Measurements from ENCODE around the gene ATXN7L3B. TPM values are rescaled to one million over a fixed set of nuclear protein-coding genes. Genes with fewer than 3 reads are reported as not detected.

Gene ATXN7L3B
- total RNA-seq, 1 donor from 2014 or later = 30.6 TPM

- no peak overlapping the region for H2AFZ ChIP-seq (ENCODE audit: low read depth, low read length)
- peak overlapping the region; percentile 98 for H3K4me3 ChIP-seq (ENCODE audit: insufficient read depth, low read depth, low read length)
- H3K27me3 ChIP-seq (ENCODE audit: insufficient read depth, low read length) = no peaks in the 10 kb centered on the region
- Mint-ChIP-seq H3K27me3 (ENCODE audit: low read depth, unreplicated experiment) (no peaks in the 10 kb centered on the region), H3K9me3 (ENCODE audit: unreplicated experiment) (no peaks in the 10 kb centered on the region), H3K27ac (ENCODE audit: unreplicated experiment) (peak overlapping the region; percentile 18), H3K4me1 (ENCODE audit: low read depth, unreplicated experiment) (peaks cover 33% of the 10 kb centered on the region), H3K4me3 (ENCODE audit: unreplicated experiment) (peak overlapping the region; percentile 99), H3K36me3 (ENCODE audit: low read depth, unreplicated experiment) (peaks cover 16% of the 10 kb centered on the region)
- DNase-seq (ENCODE audit: low read depth) (no peak), FAIRE-seq (no peak)
- peaks cover 24% of the 10 kb centered on the region for H3K4me1 ChIP-seq (ENCODE audit: insufficient read depth, low read length)
- H3K27ac ChIP-seq (ENCODE audit: low read depth, low read length) = peak overlapping the region; percentile 99
- peaks cover 52% of the 10 kb centered on the region for H3K79me2 ChIP-seq (ENCODE audit: insufficient read depth, low read length)
- H3K36me3 ChIP-seq (ENCODE audit: insufficient read depth, low read length) = peaks cover 9% of the 10 kb centered on the region
- peak overlapping the region; percentile 100 for H3K9ac ChIP-seq (ENCODE audit: low read length)
- H3K4me2 ChIP-seq (ENCODE audit: low read length) = peak overlapping the region; percentile 90
- TF ChIP-seq EZH2 (IDR thresholded peaks at IDR 0.05; ENCODE audit: insufficient read depth, low read length) (no peak), CTCF (IDR thresholded peaks at IDR 0.05; ENCODE audit: insufficient read depth, low read depth, low read length) (no peak)
- H4K20me1 ChIP-seq (ENCODE audit: insufficient read depth, low read length) = peaks cover 46% of the 10 kb centered on the region
- no peaks in the 10 kb centered on the region for H3K9me3 ChIP-seq (ENCODE audit: insufficient read depth, low read depth, low read length)
These were observed 1.6 kb downstream of the ATXN7L3B start for GRCh38 chr12:74539261-74539660.

GRCh38 chr12:74539765-74540526 is 2.3 kb downstream of the ATXN7L3B start:
- no peak for DNase-seq (ENCODE audit: low read depth)
- H3K27me3 Mint-ChIP-seq (ENCODE audit: low read depth, unreplicated experiment) = no peaks in the 10 kb centered on the region
- peaks cover 33% of the 10 kb centered on the region for H3K4me1 Mint-ChIP-seq (ENCODE audit: low read depth, unreplicated experiment)
- Histone ChIP-seq H3K9me3 (ENCODE audit: insufficient read depth, low read depth, low read length) (no peaks in the 10 kb centered on the region), H3K4me1 (ENCODE audit: insufficient read depth, low read length) (peaks cover 24% of the 10 kb centered on the region), H3K36me3 (ENCODE audit: insufficient read depth, low read length) (peaks cover 9% of the 10 kb centered on the region), H4K20me1 (ENCODE audit: insufficient read depth, low read length) (peaks cover 46% of the 10 kb centered on the region), H2AFZ (ENCODE audit: low read depth, low read length) (no peak overlapping the region), H3K79me2 (ENCODE audit: insufficient read depth, low read length) (peaks cover 52% of the 10 kb centered on the region), H3K27ac (ENCODE audit: low read depth, low read length) (no peak overlapping the region), H3K27me3 (ENCODE audit: insufficient read depth, low read length) (no peaks in the 10 kb centered on the region), H3K4me3 (ENCODE audit: insufficient read depth, low read depth, low read length) (peak overlapping the region; percentile 98), H3K9ac (ENCODE audit: low read length) (peak overlapping the region; percentile 100), H3K4me2 (ENCODE audit: low read length) (peak overlapping the region; percentile 90)
- FAIRE-seq = no peak
- H3K9me3 Mint-ChIP-seq (ENCODE audit: unreplicated experiment) = no peaks in the 10 kb centered on the region
- H3K27ac Mint-ChIP-seq (ENCODE audit: unreplicated experiment) = no peak overlapping the region
- peaks cover 16% of the 10 kb centered on the region for H3K36me3 Mint-ChIP-seq (ENCODE audit: low read depth, unreplicated experiment)
- no peak for TF ChIP-seq EZH2 (IDR thresholded peaks at IDR 0.05; ENCODE audit: insufficient read depth, low read length)
- no peak for TF ChIP-seq CTCF (IDR thresholded peaks at IDR 0.05; ENCODE audit: insufficient read depth, low read depth, low read length)
- peak overlapping the region; percentile 99 for H3K4me3 Mint-ChIP-seq (ENCODE audit: unreplicated experiment)

GRCh38 chr12:74541074-74541473 is 3.4 kb downstream of the ATXN7L3B start:
- H3K4me1 ChIP-seq (ENCODE audit: insufficient read depth, low read length) = peaks cover 24% of the 10 kb centered on the region
- H3K4me2 ChIP-seq (ENCODE audit: low read length) = peak overlapping the region; percentile 90
- TF ChIP-seq CTCF (IDR thresholded peaks at IDR 0.05; ENCODE audit: insufficient read depth, low read depth, low read length) (no peak), EZH2 (IDR thresholded peaks at IDR 0.05; ENCODE audit: insufficient read depth, low read length) (no peak)
- no peak for DNase-seq (ENCODE audit: low read depth)
- peaks cover 9% of the 10 kb centered on the region for H3K36me3 ChIP-seq (ENCODE audit: insufficient read depth, low read length)
- H3K27me3 Mint-ChIP-seq (ENCODE audit: low read depth, unreplicated experiment) = no peaks in the 10 kb centered on the region
- H3K9me3 ChIP-seq (ENCODE audit: insufficient read depth, low read depth, low read length) = no peaks in the 10 kb centered on the region
- H3K4me1 Mint-ChIP-seq (ENCODE audit: low read depth, unreplicated experiment) = peaks cover 33% of the 10 kb centered on the region
- peak overlapping the region; percentile 99 for H3K4me3 Mint-ChIP-seq (ENCODE audit: unreplicated experiment)
- no peak overlapping the region for H3K27ac ChIP-seq (ENCODE audit: low read depth, low read length)
- H3K4me3 ChIP-seq (ENCODE audit: insufficient read depth, low read depth, low read length) = peak overlapping the region; percentile 4
- peaks cover 16% of the 10 kb centered on the region for H3K36me3 Mint-ChIP-seq (ENCODE audit: low read depth, unreplicated experiment)
- no peak overlapping the region for H3K9ac ChIP-seq (ENCODE audit: low read length)
- H3K27ac Mint-ChIP-seq (ENCODE audit: unreplicated experiment) = no peak overlapping the region
- no peak for FAIRE-seq
- peaks cover 46% of the 10 kb centered on the region for H4K20me1 ChIP-seq (ENCODE audit: insufficient read depth, low read length)
- H3K27me3 ChIP-seq (ENCODE audit: insufficient read depth, low read length) = no peaks in the 10 kb centered on the region
- H3K9me3 Mint-ChIP-seq (ENCODE audit: unreplicated experiment) = no peaks in the 10 kb centered on the region
- H2AFZ ChIP-seq (ENCODE audit: low read depth, low read length) = no peak overlapping the region
- H3K79me2 ChIP-seq (ENCODE audit: insufficient read depth, low read length) = peaks cover 52% of the 10 kb centered on the region

Measured in astrocyte (in vitro differentiated cells and primary cell).